Right ventricle myocardium superior (tissue), 1 donor: ENCODE measurements around the gene CAMK1D. TPM values are rescaled to one million over a fixed set of nuclear protein-coding genes. Genes with fewer than 3 reads are reported as not detected.

Source experiments
- ATAC-seq: fragments of 200-7000 bp; cut with Tn5 transposase; one replicate; pipeline ENCODE4 v1.9.1; 2020; ENCODE audit warnings: mild to moderate bottlenecking; ENCODE audit not compliant: poor library complexity
- DNase-seq: peaks from one replicate; pipeline ENCODE4 v3.0.0-alpha.2; 2020
- intact Hi-C: fragments of 100-400 bp; cut with DNase I; formaldehyde crosslinking; loops from one replicate; pipeline ENCODE4 v1.11.2; 2022
- total RNA-seq: library from RNA; stranded (reverse); fragmentation: NEBNext Ultra II Directional; extraction: Animal tissue kit (Norgen Biotek cat#: 25700); gene quantifications from one replicate; pipeline ENCODE4 v1.2.1, GENCODE V29; 2021
- donor health status: DM: no; HTN: yes; CAD: no; lungs with severe emphysema.

Gene CAMK1D
- total RNA-seq, 1 donor from 2014 or later, result 6.5 TPM

GRCh38 chr10:12811826-12812225 is 462.5 kb downstream of the CAMK1D start:
- intact Hi-C loops, result no loop called here
- DNase-seq, result no peak
- no peak for ATAC-seq

GRCh38 chr10:12812571-12812970 is 463.2 kb downstream of the CAMK1D start:
- intact Hi-C loops, result no loop called here
- ATAC-seq, result no peak
- DNase-seq, result no peak

DNA sequence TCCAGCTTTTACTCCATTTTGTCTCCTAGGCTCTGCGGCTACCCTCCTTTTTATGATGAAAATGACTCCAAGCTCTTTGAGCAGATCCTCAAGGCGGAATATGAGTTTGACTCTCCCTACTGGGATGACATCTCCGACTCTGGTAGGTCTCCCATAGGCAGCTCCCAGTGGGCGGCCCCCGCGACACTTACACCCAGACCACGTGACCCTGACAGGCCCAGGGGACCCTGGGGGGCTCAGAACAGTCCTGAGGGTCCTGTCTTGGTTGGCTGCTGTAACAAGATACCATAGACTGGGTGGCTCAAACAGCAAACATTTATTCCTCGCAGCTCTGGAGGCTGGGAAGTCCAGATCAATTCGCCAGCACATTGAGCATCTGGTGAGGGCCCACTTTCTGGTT is 464.8 kb downstream of the CAMK1D start:
- intact Hi-C loops, result no loop called here
- no peak for ATAC-seq
- DNase-seq, result no peak

DNA sequence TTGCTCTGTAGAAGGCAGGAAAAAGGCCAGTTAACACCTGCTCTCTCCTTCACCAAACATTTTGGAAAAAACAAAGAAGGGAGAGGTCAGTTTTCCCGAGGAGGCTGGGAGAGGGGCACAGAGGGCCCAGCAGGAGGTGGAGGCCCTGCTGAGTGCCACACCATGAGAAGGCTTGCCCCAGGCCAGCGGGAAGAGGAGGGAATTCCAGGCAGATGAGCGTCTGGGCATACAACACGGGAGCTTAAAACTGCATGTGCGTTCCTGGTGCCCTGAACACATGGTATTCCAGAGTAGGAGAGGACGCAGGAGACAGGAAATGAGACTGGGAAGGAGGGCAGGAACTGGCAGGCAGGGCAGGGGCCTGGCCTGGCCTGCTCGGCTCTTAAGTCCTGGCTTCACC is 469.7 kb downstream of the CAMK1D start:
- DNase-seq (no peak), ATAC-seq (no peak)
- intact Hi-C loops, result no loop called here

DNA sequence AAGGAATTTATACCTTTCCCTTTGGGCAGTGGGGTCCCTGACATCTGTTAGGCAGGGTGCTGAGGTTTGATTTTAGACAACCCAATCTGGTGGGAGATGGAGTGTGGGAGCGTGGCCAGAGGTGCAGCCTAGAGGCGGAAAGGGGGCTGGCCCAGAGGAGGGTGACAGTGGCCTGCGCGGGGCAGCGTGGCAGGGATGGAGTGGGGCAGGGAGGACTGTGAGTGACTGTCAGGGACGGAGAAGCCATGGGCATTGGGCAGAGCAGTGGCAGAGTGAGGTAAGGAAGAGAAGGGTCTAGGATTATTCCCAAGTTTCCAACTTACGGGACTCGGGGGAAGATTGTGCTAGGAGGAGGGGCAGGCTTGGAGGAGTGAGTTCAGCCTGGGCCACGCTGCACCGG is 470.3 kb downstream of the CAMK1D start:
- intact Hi-C loops, result no loop called here
- ATAC-seq (no peak), DNase-seq (no peak)

- ATAC-seq (no peak), DNase-seq (no peak)
- intact Hi-C loops, result no loop called here
Observed at GRCh38 chr10:12822126-12822892, 473.0 kb downstream of the CAMK1D start.

DNA sequence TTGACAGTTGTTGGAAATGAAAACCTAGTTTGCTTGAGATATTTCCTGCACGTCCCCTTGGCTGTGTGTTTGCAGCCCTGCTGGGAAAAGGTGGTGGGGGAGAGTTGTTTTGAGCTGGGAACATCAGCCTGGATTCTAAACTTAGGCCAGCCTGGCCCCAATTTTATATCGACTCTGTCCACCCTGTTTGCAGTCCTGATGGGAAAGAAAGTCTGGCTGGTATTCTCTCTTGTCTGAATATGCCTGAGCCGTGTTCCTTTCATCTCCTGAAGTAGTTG is 473.5 kb downstream of the CAMK1D start:
- ATAC-seq, result no peak
- intact Hi-C loops, result no loop called here

DNA sequence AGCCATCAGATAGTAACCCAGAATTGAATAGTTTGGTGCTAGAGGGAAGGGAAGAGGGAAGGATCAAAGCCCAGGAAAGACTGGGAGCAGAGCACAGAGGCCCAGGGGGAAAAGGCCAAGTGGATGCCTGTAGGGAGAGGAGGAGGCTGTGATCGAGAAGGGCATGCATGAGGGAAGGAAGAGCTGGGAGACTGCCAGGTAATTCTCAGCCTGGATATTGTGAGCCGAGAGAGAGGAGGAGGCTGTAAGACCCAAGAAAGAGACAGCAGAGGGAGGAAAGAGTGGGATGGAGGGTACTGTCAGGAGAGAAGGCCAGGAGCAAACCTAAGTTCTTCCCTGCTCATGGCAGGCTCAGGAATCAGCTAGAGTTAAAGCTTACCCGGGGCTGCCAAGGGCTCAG is 474.0 kb downstream of the CAMK1D start:
- ATAC-seq (no peak), DNase-seq (no peak)
- intact Hi-C loops, result no loop called here

More for the DNA sequence above, 473.5 kb downstream of the CAMK1D start:
- DNase-seq, result no peak

GRCh38 chr10:12825260-12825849 is 476.0 kb downstream of the CAMK1D start:
- DNase-seq (no peak), ATAC-seq (no peak)
- intact Hi-C loops, result no loop called here

DNA sequence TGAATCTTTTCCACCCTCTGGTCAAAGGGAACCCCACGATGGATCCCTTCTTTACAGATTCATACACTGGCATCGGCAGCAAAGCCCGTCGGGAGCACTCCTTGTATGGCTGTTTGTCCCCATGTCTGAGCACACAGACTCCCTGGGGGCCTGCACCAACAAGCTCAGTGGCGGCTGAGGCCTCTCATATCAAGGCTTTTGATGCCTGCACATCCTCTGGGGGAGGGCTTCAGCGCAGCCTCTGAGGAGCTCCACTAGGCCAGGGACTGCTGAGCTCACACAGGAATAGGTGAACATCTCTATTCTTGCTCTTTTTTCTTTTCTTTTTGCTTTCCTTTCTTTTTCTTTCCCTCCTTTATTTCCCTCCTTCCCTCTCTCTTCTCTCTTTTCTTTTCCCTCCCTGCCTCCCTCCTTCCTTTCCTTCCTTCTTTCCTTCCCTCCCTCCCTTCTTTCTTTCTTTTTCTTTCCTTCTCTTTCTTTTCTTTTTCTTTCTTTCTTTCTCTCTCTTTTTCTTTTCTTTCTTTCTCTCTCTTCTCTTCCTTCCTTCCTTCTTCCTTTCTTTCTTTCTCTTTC is 477.5 kb downstream of the CAMK1D start:
- DNase-seq (no peak), ATAC-seq (no peak)
- intact Hi-C loops, result no loop called here

- intact Hi-C loops, result no loop called here
- ATAC-seq, result no peak
- no peak for DNase-seq
Observed at GRCh38 chr10:12828736-12829135, 479.4 kb downstream of the CAMK1D start.

GRCh38 chr10:12829831-12830390 is 480.6 kb downstream of the CAMK1D start:
- DNase-seq, result no peak
- intact Hi-C loops, result no loop called here
- ATAC-seq, result no peak

GRCh38 chr10:12832096-12832495 is 482.7 kb downstream of the CAMK1D start:
- ATAC-seq (no peak), DNase-seq (no peak)
- intact Hi-C loops, result no loop called here

- intact Hi-C loops, result no loop called here
- no peak for ATAC-seq
Observed at GRCh38 chr10:12833451-12833850, 484.1 kb downstream of the CAMK1D start.

GRCh38 chr10:12834116-12834665 is 484.8 kb downstream of the CAMK1D start:
- no peak for DNase-seq
- intact Hi-C loops, result no loop called here
- no peak for ATAC-seq

More at GRCh38 chr10:12833451-12833850, 484.1 kb downstream of the CAMK1D start:
- DNase-seq, result no peak

DNA sequence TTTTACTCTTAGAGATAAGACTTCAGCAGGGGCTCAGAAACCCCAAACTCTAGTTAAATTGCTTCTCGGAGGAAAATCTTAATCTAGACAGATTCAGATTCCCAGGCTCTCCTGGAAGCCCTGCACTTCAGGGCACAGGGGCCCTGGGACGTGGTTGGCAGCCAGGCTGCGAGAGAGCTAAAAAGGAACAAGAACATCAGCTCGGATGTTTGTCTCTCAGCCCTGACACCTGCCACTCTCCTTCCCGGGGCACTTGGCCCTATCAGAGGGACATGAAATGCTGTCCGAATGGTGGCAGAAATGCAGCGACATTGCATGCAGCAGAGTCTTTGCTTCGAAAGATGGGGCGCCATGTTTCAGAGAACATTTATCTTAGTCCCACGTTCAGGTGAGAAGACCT is 485.4 kb downstream of the CAMK1D start:
- ATAC-seq, result no peak
- intact Hi-C loops, result no loop called here

GRCh38 chr10:12835709-12836108 is 486.4 kb downstream of the CAMK1D start:
- ATAC-seq, result no peak
- intact Hi-C loops, result no loop called here
- no peak for DNase-seq

More for the DNA sequence above, 485.4 kb downstream of the CAMK1D start:
- no peak for DNase-seq

- DNase-seq (no peak), ATAC-seq (no peak)
- intact Hi-C loops, result no loop called here
Observed at GRCh38 chr10:12838366-12838765, 489.0 kb downstream of the CAMK1D start.

- no peak for DNase-seq
- intact Hi-C loops, result no loop called here
- ATAC-seq, result no peak
Observed at GRCh38 chr10:12838995-12839927, 489.9 kb downstream of the CAMK1D start.
